HL-60 (cell line): Measurements from ENCODE around the gene STRIT1.

Experiments
- DNase-seq, 2 experiments: peaks; one replicate each; pipeline ENCODE4 v3.0.0-alpha.2; 2010 to 2020; ENCODE audit warnings: low read depth in 1 of 2, low spot score in 1 of 2
- H3K27ac ChIP-seq: fragments of 250-450 bp; sonication (Bioruptor Pico); replicated peaks from 2 replicates; pipeline ENCODE4 v1.5.1; 2020; ENCODE audit warnings: mild to moderate bottlenecking, moderate library complexity
- H3K27me3 ChIP-seq: fragments of 250-450 bp; sonication (Bioruptor Pico); 2 replicates; pipeline ENCODE4 v1.5.1; 2021; ENCODE audit warnings: mild to moderate bottlenecking, moderate library complexity; ENCODE audit not compliant: insufficient read depth, poor library complexity, severe bottlenecking
- H3K4me3 ChIP-seq: replicated peaks from 2 replicates; pipeline ENCODE4 v1.5.1; 2011; ENCODE audit warnings: mild to moderate bottlenecking, control low read depth, low read length; ENCODE audit not compliant: insufficient read depth
- GABPA ChIP-seq: IDR thresholded peaks from 2 replicates; pipeline ENCODE4 v1.6.1; 2012; ENCODE audit warnings: low read depth
- POLR2AphosphoS5 ChIP-seq: IDR thresholded peaks from 2 replicates; pipeline ENCODE4 v1.6.1; 2012; ENCODE audit warnings: low read depth
- SPI1 ChIP-seq: IDR thresholded peaks from 2 replicates; pipeline ENCODE4 v1.6.1; 2012; ENCODE audit warnings: low read depth, mild to moderate bottlenecking, borderline replicate concordance
- TF ChIP-seq, protein P1 (sequence below): IDR thresholded peaks from one replicate; pipeline ENCODE4 v1.5.1; 2011; ENCODE audit warnings: low read length, control low read depth, inconsistent platforms; ENCODE audit not compliant: insufficient read depth
- TF ChIP-seq, protein P2 (sequence below): IDR thresholded peaks from 2 replicates; pipeline ENCODE4 v1.6.1; 2012; ENCODE audit warnings: low read depth; ENCODE audit not compliant: insufficient replicate concordance

Gene STRIT1

DNA sequence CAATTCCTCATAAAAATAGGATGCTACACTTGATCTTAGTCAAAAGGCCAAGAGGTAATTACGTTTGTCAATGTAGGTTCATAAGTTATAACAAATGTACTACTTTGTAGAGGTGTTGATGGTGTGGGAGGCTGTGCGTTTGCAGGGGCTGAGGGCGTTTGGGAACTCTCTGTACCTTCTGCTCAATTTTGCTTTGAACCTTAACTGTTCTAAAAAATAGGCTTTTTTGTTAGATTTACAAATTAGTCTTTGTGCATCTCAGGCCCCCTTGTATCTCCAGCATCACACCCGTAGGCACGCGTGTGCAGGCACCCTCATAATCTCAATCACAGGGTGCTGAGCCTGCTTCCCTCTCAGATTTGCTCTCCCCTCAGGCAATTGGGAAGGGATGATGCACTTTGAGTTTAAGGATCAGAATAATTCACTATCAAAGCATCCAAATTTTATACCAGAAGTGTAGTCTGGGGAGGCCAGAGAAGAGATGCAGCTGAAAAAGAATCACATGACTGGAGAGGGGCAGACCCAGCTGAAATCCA, 36.1 kb upstream of the STRIT1 start:
- DNase-seq = no peak
- TF ChIP-seq, protein P1, sequence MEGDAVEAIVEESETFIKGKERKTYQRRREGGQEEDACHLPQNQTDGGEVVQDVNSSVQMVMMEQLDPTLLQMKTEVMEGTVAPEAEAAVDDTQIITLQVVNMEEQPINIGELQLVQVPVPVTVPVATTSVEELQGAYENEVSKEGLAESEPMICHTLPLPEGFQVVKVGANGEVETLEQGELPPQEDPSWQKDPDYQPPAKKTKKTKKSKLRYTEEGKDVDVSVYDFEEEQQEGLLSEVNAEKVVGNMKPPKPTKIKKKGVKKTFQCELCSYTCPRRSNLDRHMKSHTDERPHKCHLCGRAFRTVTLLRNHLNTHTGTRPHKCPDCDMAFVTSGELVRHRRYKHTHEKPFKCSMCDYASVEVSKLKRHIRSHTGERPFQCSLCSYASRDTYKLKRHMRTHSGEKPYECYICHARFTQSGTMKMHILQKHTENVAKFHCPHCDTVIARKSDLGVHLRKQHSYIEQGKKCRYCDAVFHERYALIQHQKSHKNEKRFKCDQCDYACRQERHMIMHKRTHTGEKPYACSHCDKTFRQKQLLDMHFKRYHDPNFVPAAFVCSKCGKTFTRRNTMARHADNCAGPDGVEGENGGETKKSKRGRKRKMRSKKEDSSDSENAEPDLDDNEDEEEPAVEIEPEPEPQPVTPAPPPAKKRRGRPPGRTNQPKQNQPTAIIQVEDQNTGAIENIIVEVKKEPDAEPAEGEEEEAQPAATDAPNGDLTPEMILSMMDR = no peak
- TF ChIP-seq, protein P2, sequence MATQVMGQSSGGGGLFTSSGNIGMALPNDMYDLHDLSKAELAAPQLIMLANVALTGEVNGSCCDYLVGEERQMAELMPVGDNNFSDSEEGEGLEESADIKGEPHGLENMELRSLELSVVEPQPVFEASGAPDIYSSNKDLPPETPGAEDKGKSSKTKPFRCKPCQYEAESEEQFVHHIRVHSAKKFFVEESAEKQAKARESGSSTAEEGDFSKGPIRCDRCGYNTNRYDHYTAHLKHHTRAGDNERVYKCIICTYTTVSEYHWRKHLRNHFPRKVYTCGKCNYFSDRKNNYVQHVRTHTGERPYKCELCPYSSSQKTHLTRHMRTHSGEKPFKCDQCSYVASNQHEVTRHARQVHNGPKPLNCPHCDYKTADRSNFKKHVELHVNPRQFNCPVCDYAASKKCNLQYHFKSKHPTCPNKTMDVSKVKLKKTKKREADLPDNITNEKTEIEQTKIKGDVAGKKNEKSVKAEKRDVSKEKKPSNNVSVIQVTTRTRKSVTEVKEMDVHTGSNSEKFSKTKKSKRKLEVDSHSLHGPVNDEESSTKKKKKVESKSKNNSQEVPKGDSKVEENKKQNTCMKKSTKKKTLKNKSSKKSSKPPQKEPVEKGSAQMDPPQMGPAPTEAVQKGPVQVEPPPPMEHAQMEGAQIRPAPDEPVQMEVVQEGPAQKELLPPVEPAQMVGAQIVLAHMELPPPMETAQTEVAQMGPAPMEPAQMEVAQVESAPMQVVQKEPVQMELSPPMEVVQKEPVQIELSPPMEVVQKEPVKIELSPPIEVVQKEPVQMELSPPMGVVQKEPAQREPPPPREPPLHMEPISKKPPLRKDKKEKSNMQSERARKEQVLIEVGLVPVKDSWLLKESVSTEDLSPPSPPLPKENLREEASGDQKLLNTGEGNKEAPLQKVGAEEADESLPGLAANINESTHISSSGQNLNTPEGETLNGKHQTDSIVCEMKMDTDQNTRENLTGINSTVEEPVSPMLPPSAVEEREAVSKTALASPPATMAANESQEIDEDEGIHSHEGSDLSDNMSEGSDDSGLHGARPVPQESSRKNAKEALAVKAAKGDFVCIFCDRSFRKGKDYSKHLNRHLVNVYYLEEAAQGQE = no peak
- TF ChIP-seq GABPA (no peak), SPI1 (no peak), POLR2AphosphoS5 (no peak)
- no peaks in the 10 kb centered on the region for H3K27me3 ChIP-seq
- no peak overlapping the region for H3K4me3 ChIP-seq
- H3K27ac ChIP-seq = no peak overlapping the region

DNA sequence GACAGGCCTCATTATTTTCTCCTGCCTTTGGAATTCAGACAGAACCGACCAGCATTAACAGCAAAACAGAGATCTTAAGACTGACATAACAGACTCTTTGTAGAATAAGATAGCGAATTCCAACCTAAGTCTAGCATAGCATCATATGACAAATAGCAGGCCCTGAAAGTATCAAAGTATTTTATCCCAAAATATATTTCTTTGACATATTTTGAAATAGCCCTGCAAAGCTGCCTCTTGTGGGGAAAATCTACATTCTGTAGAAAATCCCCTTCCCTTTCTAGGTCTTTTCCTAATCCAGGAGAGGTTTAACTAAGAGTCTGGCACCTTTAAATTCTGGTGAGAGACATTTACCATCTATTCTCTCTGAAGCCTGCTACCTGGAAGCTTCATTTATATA, 34.4 kb upstream of the STRIT1 start:
- Histone ChIP-seq H3K27ac (no peak overlapping the region), H3K4me3 (no peak overlapping the region), H3K27me3 (no peaks in the 10 kb centered on the region)
- TF ChIP-seq SPI1 (no peak), POLR2AphosphoS5 (no peak), GABPA (no peak)
- TF ChIP-seq, protein P1 = no peak
- TF ChIP-seq, protein P2 = no peak
- no peak for DNase-seq

DNA sequence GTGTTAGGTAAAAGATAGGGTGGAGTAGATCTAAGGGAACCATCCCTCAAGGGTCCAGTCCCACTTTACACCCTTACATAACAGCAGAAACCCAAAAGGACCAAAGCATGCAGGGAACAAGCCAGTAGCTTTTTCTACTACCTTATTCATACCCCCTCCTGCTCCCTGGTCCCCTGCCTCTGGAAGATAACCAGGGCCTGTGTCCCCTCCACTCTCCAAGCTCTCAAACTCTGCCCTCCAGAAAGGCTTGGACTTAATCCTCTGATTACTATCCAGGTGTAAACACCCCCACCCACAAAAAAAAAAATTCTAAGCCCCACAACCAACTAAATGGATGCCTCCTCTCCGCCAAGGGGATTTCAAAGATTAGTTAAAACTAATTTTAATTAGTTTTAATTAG, 33.9 kb upstream of the STRIT1 start:
- H3K4me3 ChIP-seq = no peak overlapping the region
- no peak for DNase-seq

More for the DNA sequence above, 33.9 kb upstream of the STRIT1 start:
- Histone ChIP-seq H3K27ac (no peak overlapping the region), H3K27me3 (no peaks in the 10 kb centered on the region)
- TF ChIP-seq, protein P1 = no peak
- TF ChIP-seq, protein P2 = no peak
- TF ChIP-seq SPI1 (no peak), GABPA (no peak), POLR2AphosphoS5 (no peak)
